ENCODE results near the gene KANK2.
"Not testable (repeated sequence)": the region's sequence is repeated elsewhere in the genome, so short reads cannot be mapped to it uniquely, and the experiment has no call there.

Gene KANK2

DNA sequence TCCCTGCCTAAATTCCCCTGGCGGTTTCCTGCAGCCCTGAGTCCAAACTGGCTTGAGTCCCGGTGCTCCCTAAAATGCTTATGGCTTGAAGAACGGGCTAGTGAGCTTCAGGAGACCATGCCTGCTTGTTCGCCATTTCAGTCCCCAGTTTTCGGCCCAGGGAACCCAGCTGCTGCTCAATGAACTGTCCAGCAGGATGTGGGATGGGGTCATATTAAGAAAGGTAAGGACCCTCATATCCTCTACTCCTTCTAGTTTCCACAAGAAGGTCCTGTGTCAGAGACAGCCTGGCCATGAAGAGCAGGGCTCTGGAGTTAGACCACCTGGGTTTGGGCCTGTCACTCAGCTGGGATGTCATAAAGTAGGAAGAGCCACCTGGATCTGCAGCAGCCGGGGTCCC, 24.8 kb downstream of the KANK2 start:
- no peak for DNase-seq (ENCODE audit: low read depth)

DNA sequence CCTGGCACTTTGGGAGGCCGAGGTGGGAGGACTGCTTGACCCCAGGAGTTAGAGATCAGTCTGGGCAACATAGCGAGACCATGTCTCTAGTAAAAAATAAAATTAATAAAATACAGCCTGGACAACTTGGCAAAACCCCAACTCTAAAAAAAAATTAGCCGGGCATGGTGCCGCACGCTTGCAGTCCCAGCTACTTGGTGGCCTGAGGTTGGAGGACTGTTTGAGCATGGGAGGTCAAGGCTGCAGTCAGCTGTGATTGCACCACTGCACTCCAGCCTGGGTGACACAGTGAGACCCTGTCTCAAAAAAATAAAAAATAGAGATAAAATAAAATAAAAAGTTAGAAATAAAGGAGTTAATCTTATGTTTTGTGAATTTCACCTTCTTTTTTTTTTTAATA, 26.2 kb downstream of the KANK2 start:
- no peak for DNase-seq (ENCODE audit: low read depth)

DNA sequence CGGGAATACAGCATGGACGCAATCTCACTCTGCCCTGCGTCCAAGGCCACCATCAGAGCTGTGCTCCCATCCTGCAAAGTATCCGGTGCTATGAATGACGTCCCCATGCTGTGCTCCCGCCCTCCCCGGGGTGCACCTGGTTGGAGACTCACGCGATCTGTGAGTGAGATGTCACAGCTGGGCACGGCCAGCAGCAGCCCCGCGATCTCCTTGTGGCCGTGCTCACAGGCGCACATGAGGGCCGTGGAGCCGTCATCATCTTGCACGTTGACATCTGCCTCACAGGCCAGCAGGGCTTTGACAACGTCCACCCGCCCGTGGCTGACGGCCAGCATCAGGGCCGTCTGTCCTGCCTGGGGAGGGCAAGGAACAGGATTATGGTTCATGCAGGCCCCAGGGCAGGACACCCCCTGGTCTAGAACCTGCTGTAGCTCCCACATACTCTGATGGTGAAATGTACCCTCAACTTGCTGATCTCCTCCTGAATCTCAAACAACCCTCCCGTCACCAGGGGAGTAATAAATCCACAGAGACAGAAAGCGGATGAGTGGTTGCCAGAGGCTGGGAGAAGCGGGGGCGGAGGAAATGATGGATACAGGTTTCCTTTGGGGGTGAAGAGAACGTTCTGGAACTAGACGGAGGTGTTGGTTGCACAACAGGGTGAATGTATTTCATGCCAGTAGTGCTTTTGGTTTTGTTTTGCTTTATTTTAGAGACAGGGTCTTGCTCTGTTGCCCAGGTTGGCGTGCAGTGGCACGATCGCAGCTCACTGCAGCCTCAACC, 27.3 kb downstream of the KANK2 start:
- peak; percentile 10 for DNase-seq (ENCODE audit: low read depth)

DNA sequence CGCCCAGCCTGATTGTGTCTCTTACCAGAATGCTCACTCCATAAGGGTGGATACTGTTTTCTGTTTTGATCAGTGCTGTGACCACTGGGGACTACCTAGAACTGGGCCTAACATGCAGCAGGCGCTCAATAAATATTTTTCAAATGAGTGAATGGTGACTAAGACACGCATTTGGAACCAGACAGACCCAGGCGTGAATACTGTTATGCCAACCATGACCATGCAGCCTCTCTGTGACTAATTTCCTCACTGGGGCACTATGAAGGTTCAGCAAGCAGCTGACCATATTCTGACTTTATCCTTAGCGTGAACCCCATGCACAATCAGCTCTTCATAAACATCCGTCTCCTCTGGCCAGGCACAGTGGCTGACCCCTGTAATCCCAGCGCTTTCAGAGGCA, 28.8 kb downstream of the KANK2 start:
- peak; percentile 99 for DNase-seq (ENCODE audit: low read depth)

DNA sequence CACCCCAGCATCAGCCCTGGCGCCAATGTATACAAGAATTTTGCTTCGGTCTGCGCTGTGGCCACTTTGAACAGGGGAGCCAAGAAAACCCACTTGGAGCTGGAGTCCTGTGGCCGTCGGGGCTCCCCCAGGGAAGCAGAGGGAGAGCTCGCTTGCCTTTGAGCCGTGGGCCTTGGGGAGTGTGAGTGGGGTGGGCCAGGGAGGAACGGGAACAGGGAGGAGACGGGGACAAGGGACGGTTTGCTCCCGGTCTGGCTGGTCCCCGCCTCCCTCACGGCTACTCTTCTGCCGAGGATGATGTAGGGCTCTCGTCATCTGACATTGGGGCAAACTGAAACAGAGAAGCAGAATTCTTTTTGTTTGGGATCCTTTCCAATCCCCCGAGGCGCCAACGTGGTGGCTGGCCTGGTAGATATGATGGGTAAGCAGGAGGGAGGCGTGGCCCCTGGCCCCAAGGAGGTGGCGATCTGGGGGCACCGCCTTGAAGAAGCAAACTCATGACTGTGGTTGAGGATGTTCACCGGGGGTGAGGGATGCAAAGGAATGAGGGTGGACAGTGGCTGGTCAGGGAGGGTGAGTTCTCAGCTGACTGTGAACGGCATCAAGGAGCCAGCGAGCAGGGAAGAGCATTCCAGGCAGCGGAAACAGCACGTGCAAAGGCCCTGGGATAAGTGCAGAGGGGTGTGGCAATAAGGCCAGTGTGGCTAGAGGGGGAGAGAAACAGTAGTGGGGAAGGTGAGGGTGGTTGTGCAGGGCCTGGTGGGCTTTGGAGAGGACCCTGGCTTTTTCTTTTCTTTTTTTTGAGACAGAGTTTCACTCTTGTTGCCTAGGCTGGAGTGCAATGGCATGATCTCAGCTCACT, 30.8 kb downstream of the KANK2 start:
- DNase-seq (ENCODE audit: low read depth), result peak; percentile 99

DNA sequence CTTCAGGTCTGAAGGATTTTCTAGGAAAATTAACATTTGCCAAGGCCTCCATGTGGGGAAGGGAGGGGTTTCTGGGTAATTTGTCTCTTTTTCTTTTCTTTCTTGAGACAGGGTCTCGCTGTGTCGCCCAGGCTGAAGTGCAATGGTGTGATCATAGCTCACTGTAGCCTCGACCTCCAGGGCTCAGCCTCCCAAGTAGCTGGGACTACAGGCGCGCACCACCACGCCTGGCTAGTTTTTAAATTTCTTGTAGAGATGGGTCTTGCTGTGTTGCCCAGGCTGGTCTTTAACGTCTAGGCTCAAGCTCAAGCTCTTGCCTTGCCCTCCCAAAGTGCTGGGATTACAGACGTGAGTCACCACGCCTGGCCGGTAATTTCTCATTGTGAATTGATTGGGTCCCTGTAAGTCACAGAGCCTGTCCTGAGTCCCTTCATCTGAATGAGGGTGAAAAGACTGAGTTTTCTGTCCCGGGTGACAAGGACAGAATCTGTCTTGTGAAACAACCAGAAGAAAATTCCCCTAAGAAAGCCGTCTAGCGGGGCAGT, 31.8 kb downstream of the KANK2 start:
- peak; percentile 74 for DNase-seq (ENCODE audit: low read depth)

DNA sequence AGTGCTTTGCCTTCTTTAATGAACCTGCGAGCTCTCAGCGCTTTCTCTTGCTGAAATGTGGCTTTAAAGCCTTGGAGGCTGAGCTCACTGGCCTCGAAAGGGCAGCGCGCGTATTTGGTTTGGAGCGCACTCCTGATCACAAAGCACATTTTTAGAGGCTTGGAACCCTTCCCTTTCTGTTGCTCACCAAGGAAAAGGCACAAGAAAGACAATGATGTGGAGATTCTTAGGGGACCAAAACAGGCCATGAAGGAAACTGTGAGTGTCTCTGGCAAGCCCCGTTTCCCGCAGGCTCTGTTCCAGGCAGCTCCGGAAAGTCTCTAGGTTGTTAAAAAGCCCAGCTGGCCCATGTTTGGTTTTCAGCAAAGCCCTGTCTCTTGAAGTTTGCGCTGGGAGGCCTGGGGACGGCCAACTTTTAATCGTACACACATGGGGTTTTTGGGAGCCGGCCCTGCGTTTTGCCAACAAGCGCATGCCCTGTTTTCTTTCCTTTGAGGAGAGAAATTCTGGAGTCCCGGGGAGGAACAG, 32.4 kb downstream of the KANK2 start:
- DNase-seq (ENCODE audit: low read depth), result peak; percentile 90

DNA sequence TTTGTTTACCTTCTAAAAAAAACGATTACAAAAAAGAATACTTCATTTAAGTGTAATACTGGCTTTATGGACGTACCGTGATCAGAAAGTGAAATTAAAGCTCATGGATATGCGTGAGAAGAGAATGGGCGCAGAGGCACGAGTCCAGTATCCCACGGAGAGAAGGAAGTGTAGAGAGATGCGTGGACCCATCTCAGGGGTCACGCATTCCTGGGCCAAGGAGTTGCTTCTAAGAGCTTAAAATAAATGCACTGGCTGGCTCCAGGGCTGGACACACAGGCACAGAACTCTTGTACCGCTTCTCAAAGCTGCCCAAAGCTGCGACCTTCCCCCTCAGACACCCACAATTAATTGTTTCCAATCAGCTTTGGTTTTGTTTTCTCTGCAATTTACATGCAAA, 33.0 kb downstream of the KANK2 start:
- no peak for DNase-seq (ENCODE audit: low read depth)

DNA sequence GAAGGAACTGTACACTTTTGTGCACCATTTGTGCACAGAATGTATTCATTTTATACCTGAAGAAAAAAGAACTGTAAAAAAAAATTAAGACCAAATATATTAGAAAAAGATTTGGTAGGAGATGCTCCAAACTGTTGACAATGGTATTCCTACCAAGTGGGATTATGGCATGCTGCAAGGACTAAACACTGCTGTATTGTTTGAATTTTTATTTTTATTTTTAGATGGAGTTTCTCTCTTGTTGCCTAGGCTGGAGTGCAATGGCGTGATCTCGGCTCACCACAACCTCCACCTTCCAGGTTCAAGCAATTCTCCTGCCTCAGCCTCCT, 36.9 kb downstream of the KANK2 start:
- DNase-seq (ENCODE audit: low read depth), result not testable (repeated sequence)

DNA sequence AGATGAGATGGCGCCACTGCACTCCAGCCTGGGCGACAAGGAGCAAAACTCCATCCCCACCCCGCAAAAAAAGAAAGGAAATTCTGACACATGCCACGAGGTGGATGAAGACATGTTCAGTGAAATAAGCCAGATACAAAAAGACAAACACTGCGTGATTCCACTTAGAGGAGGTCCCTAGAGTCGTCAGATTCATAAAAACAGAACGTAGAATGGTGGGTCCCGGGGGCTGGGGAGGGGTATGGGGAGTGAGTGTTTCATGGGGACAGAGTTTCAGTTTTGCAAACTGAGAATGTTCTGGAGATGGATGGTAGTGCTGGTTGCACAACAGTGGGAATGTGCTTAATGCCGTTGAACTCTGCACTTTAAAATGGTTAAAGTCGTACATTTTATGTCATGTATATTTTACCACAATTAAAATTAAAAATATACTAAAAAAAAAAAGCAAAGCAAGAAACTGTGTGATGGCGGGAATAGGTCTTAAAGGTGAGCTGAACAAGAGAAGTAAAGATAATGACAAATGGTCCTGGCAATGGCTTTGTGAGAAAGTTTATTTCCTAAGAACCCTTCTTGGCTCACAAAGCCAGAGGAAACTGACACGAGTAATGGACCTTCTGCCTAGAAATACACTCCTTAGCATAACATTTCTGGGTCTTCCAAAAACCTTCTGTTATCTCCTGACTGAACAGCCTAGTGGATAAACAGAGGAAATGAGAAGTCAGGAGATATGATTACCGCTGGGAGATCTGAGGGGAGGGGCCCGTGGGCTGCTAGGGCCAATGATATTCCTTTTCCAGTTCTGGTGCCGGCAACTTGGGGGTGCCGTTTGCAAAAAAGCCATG, 37.5 kb downstream of the KANK2 start:
- DNase-seq (ENCODE audit: low read depth), result peak; percentile 21

DNA sequence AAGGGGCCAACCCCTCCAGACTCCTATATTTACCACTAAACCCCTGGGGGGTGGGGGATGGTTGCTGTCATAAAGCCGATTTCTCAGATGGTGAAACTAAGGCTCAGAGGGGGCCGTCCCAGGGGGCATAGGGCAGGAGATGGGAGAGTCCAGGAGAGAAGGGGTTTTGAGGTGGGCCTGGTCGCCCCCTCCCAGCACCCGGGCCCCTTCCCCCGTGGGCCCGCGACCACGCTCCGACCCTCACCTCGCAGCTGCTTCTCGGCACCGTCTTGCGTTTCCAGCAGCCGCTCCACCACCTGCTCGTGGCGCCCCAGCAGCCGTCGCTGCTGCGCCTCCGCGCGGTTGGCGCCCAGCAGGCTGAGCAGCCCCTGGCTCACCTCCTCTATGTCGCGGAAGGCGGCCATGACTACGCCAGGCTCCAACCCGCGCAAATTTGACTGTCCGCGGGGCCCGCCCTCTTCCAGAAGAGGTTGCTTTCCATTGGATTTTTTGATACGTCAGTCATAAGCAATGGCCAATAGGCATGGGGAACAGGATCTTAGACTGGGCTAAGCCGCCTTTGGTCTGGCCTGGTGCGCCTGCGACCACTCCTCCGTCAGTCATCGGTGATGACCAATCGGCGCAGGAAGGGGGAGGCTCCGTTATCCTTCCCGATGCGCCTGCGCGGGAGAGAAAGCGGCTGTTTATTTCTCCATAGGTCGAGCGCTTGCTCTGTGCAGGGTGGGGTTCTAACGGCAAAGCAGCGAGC, 41.8 kb downstream of the KANK2 start, which contains the start of gene SPC24:
SPC24 (minus strand) TSS at position 410 of the 748 bp plus-strand sequence; CDS start at position 404, 6 bp downstream.
- peak; percentile 99 for DNase-seq (ENCODE audit: low read depth)

DNA sequence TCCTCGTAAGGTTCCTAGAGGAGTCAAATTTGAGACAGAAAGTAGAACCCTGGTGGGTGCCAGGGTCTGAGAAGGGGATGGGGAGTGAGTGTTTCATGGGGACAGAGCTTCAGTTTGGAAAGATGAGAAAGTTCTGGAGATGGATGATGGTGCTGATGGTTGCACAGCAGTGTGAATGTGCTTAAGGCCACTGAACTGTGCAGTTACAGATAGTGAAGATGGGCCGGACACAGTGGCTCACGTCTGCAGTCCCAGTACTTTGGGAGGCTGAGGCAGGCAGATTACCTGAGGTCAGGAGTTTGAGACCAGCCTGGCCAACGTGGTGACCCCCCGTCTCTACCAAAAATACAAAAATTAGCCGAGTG, 42.7 kb downstream of the KANK2 start:
- no peak for DNase-seq (ENCODE audit: low read depth)

DNA sequence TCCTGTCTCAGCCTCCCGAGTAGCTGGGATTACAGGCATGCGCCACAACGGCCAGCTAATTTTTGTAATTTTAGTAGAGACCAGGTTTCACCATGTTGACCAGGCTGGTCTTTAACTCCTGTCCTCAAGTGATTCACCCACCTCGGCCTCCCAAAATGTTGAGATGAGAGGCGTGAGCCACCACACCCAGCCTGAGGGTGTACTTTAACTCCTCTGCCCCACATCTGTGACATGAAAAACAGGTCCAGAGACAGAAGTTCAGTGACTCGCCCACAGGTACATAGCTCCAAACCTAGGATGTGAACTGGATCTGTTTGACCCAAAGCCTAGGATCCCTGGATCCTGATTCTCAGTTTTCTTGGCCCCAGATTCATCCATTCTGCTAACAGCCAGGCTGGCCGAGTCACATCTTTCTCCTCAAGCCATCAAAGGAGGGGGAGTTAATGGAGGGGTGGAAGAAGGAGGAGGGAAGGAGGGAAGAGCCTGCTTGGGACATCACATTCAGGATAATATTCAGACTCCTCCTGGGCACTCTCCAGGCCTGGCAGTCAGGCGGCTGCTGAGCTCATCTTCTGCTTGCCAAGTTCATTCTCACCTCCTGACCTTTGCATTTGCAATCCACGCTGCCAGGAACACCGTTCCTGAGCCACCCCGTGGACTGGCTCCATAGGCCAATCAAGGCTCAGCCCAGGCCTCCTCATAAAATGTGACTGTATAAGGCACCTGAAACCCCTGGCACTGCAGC, 44.9 kb downstream of the KANK2 start:
- DNase-seq (ENCODE audit: low read depth), result peak; percentile 74

DNA sequence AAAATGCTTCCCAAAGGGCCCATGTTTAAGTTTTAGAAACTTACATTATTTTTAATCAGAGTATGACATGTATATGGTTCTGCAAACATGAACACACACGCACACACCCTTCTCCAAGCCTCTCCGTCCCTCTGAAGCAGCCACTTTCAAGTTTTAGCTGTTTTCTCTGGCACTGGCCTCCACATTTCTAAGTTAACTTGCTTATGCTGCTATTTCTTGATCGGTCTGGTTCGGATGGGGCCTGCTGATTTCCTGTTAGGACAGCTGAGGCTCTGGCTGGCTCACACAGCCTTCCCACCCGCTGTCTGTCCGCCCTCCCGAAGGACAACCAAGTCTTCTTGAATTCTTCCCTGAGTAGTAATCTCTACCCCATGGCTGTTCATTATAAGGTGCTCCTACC, 46.2 kb downstream of the KANK2 start:
- DNase-seq (ENCODE audit: low read depth), result no peak

DNA sequence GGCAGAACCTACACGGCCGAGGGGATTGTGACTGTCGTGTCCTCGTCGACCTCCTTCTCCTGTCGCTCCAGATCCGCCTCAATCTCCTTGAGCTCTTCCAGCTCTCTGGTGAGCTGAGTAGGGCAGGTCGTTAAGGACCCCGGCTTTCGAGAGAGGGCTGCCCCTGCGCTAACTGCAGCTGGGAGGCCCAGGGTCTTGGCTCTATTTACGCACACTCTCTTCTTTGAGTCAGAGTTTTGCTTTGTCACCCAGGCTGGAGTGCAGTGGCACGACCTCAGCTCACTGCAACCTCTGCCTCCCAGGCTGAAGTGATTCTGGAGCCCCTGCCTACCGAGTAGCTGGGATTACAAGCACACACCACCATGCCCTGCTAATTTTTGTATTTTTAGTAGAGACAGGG, 49.3 kb downstream of the KANK2 start:
- no peak for DNase-seq (ENCODE audit: low read depth)

DNA sequence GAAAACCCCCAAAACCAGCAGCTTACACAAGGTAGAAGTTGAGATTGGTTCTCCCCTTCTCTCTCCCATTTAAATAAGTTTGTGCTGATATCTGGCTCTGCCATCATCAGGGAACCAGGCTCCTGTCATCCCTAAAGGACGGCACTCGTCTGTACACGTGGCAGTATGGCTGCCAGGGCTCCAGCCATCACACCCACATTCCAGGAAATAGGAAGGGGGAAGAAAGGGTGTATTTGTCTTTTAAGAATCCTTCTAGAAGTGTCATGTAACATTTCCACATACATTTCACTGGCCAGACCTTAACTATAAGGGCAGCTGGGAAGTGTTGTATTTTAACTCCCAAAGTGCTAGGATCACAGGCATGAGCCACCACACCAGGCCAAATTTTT, 51.8 kb downstream of the KANK2 start:
- no peak for DNase-seq (ENCODE audit: low read depth)

DNA sequence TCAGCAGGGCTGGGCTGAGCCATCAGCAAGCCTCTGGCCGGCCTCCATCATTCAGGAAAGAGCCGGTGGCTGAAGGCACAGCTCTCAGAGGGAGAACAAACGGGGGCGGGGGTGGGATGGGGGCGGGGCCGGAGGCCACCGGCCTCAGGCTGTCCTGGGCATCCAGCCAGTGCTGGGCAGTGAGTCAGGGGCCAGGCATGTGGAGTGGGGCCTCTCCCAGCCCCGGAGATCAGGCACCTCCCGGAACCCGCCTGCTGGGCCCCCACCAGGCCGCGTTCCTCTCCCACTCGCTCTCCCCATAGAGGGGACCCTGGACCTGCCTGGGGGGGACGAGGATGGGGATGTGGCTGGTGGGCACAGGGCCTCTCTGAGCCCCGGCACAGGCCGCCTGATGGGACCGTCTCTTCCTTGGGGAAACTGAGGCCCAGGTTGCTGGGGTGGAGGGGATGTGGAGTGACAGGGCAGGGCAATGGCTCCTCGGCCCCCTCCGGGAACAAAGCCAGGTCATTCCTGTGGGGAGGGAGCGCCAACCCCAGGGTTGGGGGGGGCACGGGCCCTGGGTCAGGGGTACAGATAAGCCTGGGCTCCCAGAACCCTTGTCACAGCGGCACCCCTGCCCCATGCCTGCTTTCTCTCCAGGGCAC, 54.7 kb downstream of the KANK2 start:
- peak; percentile 97 for DNase-seq (ENCODE audit: low read depth)

DNA sequence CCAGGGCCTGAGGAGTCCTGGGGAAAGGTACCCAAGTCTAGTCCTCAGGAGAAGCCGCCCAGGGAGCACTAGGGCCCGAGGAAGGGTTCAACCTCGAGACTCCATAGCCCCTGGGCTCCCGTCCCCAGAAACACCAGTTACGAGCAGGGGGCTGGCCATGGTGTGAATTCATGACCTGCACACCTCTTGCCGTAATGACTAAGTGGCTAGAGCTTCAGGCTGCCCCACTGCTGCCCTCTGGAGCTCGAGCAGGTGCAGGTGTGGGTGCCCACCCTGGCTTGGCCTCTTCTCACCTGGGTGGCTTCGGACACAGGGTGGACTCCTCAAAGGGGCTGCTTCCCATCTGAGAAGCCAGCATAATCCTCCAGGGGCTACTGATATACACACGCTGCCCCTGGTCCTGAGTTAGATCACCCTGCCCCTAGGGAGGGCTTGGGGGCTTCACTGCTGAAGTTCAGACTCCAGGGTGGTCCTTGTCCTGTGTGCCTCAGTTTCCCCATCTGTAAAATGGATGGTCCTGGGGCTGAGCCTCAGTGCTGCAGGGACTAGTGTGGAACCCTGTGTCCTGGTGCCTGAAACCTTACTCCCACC, 55.3 kb downstream of the KANK2 start:
- no peak for DNase-seq (ENCODE audit: low read depth)

DNA sequence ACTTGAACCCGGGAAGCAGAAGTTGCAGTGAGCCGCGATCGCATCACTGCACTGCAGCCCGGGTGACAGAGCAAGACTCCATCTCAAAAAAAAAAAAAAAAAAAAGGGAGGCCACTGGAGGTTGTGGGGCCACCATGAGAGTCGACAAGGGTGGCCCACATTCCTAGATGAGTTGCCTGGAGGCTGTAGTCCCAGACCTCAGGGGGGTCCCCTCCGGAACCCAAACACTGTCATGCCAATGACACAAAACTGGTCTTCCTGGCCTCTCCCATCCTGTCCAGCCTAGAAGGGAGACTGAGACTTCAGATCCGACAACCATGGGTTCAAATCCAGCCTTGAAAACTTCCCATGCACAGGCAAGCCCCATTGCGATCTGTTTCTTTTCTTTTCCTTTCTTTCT, 56.4 kb downstream of the KANK2 start:
- DNase-seq (ENCODE audit: low read depth), result no peak
